IMR-90 (cell line): ENCODE data around the gene PDLIM5.

Source experiments
- CTCF ChIP-seq: conservative IDR thresholded peaks from 2 replicates; pipeline ENCODE4 v1.5.1; 2012; ENCODE audit warnings: mild to moderate bottlenecking, low read depth, low read length, improper control_type of control experiment
- FOS ChIP-seq: fragments of 150-350 bp; IDR thresholded peaks from 2 replicates; pipeline ENCODE4 v1.6.1; 2016; ENCODE audit warnings: low read depth, low read length
- MAFK ChIP-seq: IDR thresholded peaks from 2 replicates; pipeline ENCODE4 v1.6.1; 2012; ENCODE audit warnings: low read depth, low read length, improper control_type of control experiment
- POLR2A ChIP-seq: IDR thresholded peaks from 2 replicates; pipeline ENCODE4 v1.6.1; 2012; ENCODE audit warnings: mild to moderate bottlenecking, low read depth, low read length
- RAD21 ChIP-seq: IDR thresholded peaks from 2 replicates; pipeline ENCODE4 v1.6.1; 2012; ENCODE audit warnings: low read length, improper control_type of control experiment
- RCOR1 ChIP-seq: IDR thresholded peaks from 2 replicates; pipeline ENCODE4 v1.6.1; 2012; ENCODE audit warnings: mild to moderate bottlenecking, low read length, improper control_type of control experiment; ENCODE audit not compliant: insufficient replicate concordance
- RFX5 ChIP-seq: IDR thresholded peaks from 2 replicates; pipeline ENCODE4 v1.8.0; 2012; ENCODE audit warnings: low read depth, mild to moderate bottlenecking, low read length, moderate library complexity
- SMC3 ChIP-seq: fragments of 150-350 bp; IDR thresholded peaks from 2 replicates; pipeline ENCODE4 v1.6.1; 2016; ENCODE audit warnings: low read depth, mild to moderate bottlenecking, antibody characterized with exemption, low read length, moderate library complexity
- TF ChIP-seq, protein P1 (sequence below): fragments of 150-350 bp; IDR thresholded peaks from 2 replicates; pipeline ENCODE4 v1.6.1; 2017; ENCODE audit warnings: mild to moderate bottlenecking, antibody characterized with exemption, low read length, low read depth

DNA sequence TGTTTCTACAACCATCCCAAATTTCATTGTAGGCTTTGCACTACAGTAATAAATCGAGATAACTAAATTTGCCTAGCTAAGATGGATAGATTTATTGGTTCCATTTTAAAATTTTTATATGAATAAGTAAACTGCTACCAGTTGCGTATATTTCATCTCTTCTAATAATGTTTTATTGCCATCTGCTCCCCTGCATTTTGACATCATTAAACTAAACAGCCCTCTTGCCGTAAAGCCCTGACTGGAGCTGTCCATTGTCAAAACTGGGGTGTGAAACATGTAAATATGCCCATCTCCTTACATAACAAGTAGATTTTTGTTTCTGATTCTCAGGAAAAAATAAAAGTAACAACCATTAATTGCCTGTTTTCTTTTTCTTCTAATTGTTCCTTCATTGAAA is 175.2 kb downstream of the PDLIM5 start:
- no peak for TF ChIP-seq RAD21
- TF ChIP-seq CTCF: no peak
- TF ChIP-seq MAFK: no peak
- TF ChIP-seq, protein P1, sequence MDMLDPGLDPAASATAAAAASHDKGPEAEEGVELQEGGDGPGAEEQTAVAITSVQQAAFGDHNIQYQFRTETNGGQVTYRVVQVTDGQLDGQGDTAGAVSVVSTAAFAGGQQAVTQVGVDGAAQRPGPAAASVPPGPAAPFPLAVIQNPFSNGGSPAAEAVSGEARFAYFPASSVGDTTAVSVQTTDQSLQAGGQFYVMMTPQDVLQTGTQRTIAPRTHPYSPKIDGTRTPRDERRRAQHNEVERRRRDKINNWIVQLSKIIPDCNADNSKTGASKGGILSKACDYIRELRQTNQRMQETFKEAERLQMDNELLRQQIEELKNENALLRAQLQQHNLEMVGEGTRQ: no peak
- no peak for TF ChIP-seq SMC3
- TF ChIP-seq POLR2A: no peak
- TF ChIP-seq RCOR1: no peak
- no peak for TF ChIP-seq RFX5
- TF ChIP-seq FOS: no peak
